PC-3 (cell line): ENCODE data around the gene CCNL2.

ENCODE experiments used
- CTCF ChIP-seq: fragments of 300-600 bp; sonication (generic); conservative IDR thresholded peaks from 2 replicates; pipeline ENCODE4 v1.5.1; 2017; ENCODE audit warnings: antibody characterized with exemption, low read depth, mild to moderate bottlenecking, low read length
- EZH2 ChIP-seq: fragments of 300-600 bp; sonication (generic); IDR thresholded peaks from one replicate; pipeline ENCODE4 v1.6.1; 2017; ENCODE audit warnings: antibody characterized with exemption, mild to moderate bottlenecking, low read length; ENCODE audit not compliant: unreplicated experiment
- EZH2phosphoT487 ChIP-seq: fragments of 300-600 bp; sonication (generic); IDR thresholded peaks from 2 replicates; pipeline ENCODE4 v1.6.1; 2018; ENCODE audit warnings: mild to moderate bottlenecking, antibody characterized with exemption, low read length, borderline replicate concordance

- TF ChIP-seq CTCF, result no peak
- no peak for TF ChIP-seq EZH2
- no peak for TF ChIP-seq EZH2phosphoT487
Observed at GRCh38 chr1:1427106-1427819, 28.1 kb upstream of the CCNL2 start.
